ENCODE results near the gene HPSE2. TPM values are rescaled to one million over a fixed set of nuclear protein-coding genes. Genes with fewer than 3 reads are reported as not detected.

Gene HPSE2
- total RNA-seq, 1 experiment from 2014 or later = not detected

DNA sequence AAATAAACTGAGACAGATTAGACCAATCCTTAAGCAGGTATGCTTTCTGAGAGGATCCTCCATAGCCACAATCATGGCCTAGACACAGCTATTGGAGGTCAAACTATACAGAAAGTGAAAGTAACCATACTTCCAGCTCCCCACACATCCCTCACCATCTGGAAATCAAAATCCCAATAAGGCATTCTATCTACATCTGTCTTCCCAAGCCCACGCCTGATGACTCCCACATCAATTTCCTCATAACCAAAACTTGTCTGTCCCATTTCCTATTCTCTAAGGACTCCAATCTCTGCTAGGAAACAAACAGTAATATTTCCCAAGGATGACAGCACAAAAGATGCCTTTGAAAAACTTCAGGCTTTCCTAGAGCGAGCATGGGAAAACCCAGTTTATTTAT lies 541.6 kb downstream of the HPSE2 start:
- peak; percentile 5 for DNase-seq (ENCODE audit: low read depth)

DNA sequence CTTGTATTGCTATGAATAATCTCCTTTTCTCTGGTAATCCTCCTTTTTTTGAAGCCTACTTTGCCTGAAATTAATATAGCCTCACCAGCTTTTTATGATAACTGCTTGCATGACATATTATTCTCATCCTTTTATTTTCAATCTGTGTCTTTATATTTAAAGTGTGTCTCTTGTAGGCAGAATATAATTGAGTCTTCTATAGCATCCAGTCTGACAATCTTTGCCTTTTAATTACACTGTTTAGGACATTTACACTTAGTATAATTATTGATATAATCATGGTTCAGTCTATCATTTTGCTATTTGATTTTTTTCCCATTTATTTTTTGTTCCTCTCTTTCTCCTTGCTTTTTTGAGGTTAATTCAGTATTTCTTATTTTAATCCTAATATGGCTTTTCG lies 548.0 kb downstream of the HPSE2 start:
- no peak for DNase-seq (ENCODE audit: low read depth)

DNA sequence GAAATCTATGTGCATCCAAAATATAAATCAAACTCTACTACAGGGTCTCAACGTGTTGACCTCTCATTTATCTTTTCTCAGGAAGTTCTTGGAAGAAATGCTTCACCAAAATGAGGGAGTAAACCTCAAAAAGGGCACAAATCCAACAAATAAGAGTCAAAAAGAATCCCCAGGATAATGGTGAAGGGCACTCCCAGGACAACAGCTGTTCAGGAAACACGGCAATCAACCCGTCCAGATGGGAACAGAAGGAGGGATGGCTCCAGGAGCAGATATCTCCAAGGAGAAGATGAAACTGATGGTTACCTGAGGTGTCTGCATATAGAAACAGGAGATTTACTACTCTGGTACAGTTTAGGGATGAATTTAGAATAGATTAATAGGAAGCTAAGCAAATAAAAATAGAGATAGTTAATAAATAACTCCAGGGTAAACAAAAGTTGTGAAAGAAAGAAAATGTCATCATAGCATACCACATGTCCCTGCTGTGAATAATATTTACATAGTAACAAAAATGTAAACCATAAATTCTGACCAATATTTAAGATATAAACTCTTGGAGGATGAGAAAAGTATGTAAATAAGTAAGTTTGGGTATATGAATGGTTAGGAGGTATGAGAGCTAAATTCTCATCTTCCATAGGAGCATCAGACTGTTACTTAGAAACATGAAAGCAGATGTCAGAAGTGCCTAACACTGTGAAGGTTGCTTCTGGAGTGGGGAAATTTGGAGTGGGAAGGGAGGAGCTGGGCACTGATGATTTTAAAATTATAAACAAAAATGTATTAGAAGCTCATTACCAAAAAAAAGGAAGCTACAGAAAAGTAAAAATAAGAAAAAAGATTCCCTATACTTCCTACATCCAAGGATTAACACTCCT lies 551.4 kb downstream of the HPSE2 start:
- DNase-seq (ENCODE audit: low read depth) = no peak

DNA sequence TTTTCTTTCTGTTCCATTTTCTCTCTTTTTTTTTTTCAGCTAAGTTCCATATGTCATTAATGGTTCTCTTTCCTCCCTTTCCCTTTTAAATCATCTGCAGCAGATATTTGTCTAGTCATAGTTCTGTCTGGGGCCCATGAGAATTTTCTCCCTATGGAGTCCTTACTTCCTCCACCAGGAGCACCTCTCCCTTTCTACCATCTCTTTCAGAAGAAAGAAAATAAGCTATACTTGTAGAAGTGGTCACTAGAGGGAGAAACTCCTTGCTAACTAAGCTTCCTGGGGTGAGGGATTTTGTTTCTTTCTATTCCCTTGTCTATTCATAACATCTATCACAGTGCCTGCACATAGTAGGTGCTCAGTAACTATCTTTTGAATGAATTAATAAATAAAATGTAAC lies 558.8 kb downstream of the HPSE2 start:
- DNase-seq (ENCODE audit: low read depth) = peak; percentile 12

DNA sequence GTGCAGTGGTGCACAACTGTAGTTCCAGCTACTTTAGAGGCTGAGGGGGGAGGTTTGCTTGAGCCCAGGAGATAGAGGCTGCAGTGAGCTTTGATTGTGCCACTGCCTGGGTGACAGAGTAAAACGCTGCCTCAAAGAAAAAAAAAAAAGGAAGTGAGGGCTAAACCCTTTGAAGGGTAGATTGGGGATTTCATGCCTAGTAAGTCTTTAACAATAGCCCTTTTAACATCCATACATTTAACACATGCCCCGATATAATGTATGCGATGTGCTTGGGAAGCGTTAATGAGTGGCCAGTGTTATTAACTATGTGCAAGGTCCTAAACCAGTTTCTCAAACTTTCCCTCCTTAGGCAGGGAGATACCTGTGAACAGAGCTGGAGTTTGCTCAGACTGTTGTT lies 559.8 kb downstream of the HPSE2 start:
- no peak for DNase-seq (ENCODE audit: low read depth)

DNA sequence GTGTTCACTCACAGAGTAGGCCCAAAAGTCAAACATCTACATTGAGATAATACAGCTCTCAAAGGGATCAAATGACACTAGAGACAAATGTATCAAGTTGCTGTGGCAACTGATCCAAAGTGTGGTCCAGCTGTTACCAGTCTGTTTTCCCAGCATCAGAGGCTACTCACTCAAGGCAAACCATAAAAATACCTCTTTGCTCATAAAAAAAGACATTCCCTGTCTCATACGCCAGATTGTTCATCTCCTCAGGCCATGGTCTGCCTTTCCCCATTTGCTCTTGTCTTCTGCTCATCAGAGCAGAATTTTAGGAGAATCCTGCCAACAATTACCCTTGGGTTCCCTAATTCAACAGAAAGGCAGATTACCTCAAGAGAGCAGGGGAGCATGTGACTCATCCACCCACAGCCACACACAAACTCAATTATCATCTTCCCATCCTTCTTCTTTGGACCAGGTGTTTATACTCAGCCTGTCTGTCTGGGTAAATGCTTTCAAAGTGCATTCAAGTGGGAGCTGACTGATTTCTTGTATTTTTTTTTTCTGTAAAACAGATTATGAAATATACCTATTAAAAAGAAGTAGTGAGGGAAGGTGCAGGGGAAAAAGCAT lies 562.4 kb downstream of the HPSE2 start:
- DNase-seq (ENCODE audit: low read depth) = no peak

DNA sequence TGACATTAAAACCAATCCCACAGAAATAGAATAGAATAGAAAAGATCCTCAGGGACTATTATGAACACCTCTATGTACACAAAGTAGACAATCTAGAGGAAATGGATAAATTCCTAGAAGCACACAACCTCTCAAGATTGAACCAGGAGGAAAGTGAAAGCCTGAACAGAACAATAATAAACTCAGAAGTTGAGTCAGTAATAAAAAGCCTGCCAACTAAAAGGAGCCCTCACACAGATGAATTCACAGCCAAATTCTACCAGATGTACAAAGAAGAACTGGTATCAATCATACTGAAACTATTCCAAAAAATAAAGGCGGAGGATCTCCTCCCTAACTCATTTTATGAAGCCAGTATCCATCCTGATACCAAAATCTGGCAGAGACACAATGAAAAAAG lies 568.6 kb downstream of the HPSE2 start:
- no peak for DNase-seq (ENCODE audit: low read depth)

DNA sequence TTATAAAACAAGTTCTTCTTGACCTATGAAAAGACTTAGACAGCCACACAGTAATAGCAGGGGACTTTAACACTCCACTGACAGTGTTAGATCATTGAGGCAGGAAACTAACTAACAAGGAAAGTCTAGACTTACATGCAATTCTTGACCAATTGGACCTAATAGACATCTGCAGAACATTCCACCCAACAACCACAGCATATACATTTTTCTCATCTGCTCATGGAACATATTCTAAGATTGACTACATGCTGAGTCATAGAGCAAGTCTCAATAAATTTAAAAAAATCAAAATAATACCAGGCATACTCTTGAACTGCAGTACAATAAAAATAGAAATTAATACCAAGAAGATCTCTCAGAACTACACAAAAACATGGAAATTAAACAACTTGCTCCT lies 569.4 kb downstream of the HPSE2 start:
- DNase-seq (ENCODE audit: low read depth) = no peak

DNA sequence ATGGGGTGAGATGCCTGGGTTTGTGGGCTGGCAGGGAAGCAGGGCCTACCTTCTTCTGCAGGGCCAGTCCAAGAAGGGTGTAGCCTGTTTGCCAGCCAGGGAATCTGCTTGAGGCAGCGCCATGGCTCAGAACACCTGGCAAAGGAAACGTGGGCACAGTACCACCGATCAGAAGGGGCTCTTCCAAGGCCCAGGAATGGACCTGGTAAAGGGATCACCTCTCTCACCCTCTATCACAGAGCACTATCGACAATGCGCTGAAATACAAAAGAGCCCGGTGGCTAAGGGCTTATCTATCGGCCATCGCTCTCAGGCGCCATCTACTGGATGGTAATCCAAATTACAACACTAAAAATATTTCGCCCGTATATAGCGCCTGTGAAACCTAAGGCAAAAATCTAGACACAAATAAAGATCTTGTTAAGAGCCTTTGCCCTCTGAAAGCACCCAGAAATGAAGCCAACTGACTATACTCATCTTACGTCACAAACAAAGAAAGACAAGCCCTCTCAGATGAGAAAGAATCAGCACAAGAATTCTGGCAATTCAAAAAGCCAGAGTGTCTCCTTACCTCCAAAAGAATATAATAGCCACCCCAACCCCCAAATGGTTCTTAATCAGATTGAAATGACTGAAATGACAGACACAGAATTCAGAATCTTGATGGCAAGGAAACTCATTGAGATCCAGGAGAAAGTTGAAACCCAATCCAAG lies 571.2 kb downstream of the HPSE2 start:
- DNase-seq (ENCODE audit: low read depth) = peak; percentile 48

DNA sequence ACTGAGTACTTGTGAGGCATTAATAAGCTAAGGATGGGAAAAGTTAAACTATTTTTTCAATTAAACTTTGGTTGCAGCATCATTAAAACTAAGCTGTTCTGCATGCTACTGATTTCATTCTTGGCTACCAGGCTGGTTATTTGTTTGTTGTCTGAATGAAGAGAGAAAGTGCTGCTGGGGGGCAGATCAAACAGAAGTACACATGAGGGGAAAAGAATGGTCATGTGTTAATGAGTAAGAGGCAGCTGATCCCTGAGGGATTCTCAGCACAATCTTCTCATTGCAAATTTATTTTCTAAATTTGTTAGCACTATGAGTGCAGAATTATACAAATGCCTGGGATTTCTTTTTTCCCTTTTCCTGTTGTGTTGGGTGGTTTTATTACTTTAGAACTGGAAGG lies 575.7 kb downstream of the HPSE2 start:
- DNase-seq (ENCODE audit: low read depth) = no peak

DNA sequence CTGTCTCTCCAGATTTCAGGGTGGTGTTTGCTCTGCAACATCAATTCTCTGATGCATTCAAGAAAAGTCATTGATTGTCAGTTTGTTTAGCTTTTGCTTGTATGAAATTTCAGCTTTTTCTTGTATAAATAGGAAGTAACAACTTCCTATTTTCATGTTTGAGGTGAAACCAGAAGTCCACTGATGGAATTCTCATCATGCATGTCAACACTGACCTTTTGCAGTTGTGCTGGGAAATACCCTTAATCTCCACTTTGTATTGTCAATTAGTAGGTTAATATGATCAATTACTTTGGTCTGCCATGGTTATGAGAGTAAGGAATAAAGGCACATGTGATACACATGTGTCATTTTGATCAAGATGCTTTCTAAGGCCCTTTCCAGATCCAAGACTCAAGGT lies 580.2 kb downstream of the HPSE2 start:
- no peak for DNase-seq (ENCODE audit: low read depth)

DNA sequence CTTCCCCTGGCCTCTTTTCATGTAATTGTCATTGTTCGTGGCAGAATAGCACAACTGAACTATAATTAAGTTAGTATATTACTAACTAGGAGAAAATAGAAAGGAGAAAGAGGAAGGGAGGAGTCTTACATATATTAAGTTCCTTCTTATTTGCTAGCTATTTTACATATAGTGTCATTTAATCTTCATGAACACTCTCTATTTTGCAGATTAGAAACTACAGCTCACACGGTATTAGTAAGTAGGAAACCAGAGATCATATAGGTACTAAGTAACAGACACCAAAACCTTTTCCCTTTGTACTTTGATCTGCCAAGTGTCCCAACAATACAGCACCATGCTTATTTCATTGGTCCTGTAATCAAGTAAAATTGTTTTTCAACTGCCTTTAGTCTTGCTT lies 586.5 kb downstream of the HPSE2 start:
- DNase-seq (ENCODE audit: low read depth) = no peak

DNA sequence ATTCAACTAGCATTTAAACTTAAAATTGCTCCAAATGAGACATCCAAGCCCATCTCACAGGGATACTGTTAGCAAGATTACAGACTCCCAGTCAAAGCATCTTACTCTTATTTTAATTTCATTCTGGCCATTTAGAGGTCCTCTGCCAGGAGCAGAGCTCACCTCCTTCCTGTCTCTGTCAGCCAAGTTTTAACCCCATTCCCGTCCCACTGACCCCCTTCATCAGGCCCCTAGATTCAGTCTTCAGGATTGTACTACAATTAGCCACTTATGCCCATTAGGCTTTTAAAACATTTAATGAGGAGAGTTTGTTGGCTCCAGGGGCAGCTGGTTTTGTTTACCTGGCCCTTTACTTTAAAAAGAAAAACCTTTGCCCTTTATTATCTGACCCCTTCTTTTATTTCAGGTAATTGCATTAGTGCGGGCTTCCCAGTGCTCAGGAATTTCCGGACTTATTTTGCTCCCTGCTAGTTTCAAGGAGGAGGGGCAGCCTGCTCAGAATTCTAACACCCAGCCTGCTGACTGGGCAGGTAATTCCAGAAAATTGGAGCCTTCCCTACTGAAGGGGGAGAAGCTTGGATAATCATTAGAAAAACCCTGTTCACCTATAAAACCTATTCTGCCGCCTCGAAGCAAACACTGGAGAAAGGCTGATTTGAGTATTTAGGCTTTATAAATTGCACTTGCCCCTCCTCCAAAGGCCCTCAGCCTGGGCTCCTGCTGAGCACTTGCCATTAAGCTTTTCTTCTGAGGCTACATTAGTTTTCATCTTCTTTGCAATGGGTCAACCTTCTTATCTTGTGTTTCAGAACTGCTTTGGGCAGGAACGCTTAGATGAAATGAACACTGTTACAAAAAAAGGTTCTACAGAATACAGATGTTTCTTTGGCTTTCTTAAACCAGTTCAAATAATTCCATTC lies 588.4 kb downstream of the HPSE2 start:
- no peak for DNase-seq (ENCODE audit: low read depth)

DNA sequence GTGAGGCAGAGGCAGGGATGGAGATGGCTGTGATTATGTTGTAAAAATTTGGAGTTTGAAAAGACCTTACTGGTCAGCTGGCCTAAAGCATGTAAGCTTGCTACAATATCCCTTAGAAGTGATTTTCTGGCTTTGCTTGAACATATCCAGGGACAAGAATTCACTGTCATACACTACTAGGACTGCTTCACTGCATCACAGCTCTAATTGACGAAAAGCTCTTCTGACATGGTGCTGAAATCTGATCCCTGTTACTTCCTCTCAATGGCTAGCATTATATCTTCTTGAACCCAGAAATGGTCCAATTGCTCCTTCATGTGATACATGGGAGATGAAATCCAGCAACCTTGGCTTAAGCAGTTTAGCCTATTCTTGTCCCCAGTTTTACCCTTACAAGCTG lies 591.2 kb downstream of the HPSE2 start:
- DNase-seq (ENCODE audit: low read depth) = no peak

DNA sequence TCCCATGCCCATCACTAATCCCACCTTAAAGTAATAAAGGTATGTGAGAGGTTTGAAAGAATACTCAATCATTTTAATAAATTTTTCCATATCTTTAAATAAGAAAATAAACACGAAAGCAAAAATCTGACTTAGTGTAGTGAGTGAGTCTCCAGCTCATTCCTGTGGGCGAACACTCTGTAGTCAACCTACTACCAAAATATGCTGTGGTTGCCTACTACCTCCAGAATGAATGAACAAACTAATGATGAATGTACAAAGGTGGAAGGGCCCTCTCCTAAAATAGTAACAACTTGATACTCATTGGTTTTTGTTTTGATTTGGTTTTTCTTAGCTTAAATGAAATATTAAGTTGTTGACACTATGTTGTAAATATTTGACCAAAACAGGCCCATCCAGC lies 593.4 kb downstream of the HPSE2 start:
- DNase-seq (ENCODE audit: low read depth) = no peak

DNA sequence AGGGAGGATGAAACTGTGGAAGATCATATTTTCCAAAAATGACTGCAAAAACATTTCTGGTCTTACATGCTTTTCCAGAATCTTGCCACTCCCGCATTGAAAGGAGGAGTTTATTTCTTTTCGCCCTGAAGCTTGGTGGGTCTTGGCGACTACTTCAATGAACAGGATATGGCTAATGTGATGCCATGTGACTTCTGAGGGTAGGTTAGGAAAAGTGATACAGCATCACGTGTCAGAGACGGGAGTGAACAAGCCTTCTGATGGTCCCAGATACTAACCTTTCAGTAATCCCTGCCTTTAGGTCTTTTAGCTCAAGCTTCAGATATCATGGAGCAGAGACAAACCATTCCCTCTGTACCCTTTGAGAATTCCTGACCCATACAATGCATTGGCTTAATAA lies 596.7 kb downstream of the HPSE2 start:
- peak; percentile 51 for DNase-seq (ENCODE audit: low read depth)

DNA sequence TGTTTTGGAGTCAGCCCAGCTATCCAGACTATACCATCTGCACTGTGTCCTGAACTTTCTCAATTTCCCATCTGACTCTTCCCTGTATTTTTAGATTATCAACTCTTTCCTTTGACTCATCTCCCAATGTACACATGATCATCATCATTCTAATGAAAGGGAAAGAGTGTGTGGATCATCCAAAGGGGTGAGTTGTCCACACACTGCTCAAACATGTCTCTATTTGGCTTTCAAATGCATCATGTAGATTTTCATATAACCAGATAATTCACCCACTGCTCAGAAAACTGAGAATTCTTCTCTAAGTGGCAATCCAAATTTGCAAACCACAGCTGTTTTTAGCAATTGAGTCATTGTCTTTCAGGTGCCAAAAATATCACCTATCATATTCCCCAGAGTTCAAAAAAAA lies 598.7 kb downstream of the HPSE2 start:
- DNase-seq (ENCODE audit: low read depth) = peak; percentile 52

DNA sequence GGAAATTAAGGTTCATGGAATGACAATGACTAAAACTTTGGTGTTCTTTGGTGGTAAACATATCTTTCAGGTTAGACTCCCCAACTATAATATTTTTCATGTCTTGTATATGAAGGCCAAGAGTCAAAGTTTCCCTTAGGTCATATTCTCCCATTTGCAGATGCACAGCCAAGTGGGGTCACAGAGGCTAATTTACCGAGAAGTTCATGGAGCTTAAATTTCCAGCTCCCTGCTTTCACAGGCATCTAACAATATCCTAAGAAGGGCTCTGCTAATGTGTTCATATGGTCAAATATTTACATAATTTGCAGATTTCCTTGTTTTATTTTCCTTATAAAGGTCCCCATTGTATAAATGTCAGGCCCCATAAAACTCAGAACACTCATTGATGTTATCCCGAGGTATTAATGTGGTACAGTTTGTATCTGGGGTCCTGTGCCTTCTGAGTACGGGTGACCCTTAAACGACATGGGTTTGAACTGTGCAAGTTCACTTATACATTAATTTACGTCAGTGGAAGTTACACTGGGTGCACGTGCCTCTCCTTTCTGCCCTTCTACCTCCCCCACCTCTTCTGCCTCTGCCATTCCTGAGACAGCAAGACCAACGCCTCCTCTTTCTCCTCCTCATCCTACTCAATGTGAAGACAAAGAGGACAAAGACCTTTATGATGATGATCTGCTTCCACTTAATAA lies 603.0 kb downstream of the HPSE2 start:
- DNase-seq (ENCODE audit: low read depth) = no peak

DNA sequence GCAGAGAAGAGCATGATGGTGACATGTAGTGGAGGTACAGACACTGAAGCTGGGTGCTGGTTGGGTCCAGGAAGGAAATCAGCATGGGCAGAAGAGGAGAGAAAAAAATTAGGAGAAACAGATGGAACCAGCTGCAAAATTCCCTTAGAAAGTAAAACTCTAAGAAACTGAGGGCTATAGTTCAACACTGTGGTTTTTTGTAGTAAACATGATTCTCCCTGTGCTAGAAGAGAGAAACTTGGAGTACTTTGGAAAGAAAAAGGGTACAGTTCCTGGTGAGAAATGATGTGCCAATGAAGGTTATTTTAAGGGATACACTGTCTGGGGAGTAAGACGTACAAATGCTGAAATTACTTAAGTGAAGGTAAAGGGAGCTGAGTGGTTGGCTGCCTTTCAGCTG lies 607.4 kb downstream of the HPSE2 start:
- DNase-seq (ENCODE audit: low read depth) = no peak

DNA sequence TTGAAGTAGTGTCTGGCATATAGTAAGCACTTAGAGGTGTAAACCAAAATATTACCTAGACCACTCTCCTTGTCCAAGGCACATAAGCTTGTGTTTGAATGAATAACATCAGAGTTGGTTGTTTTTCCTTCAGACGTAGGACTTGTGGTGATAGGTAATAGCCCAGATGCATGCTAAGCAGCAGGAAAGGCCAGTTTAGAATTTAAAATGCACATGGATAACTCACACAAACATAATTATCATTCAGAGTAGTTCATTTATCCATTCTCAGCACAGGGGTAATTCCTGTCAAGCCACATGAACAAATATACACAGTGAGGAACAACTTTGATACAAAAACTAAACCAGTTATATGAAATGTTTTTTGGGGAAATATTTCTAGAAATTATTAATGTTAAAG lies 607.9 kb downstream of the HPSE2 start:
- DNase-seq (ENCODE audit: low read depth) = no peak

DNA sequence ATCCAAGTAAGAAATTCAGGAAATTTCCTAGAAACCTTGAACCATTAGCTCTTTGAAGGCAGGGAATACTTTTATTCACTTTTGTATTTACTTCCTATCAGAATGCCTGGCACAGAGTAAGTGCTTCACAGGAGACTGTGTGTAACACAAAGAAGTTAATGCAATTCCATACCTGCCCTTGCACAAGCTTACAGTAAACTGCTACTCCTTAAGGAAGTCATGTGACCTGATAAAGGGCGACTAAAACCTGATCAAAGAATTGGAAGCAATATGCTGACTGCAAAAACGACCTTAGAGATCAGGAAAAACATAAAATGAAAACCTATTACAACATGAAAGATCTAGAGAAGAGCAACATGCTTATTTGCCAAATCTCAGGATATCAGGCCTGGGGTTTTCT lies 610.7 kb downstream of the HPSE2 start:
- no peak for DNase-seq (ENCODE audit: low read depth)
